ENCODE data around the gene C15orf40.

DNA sequence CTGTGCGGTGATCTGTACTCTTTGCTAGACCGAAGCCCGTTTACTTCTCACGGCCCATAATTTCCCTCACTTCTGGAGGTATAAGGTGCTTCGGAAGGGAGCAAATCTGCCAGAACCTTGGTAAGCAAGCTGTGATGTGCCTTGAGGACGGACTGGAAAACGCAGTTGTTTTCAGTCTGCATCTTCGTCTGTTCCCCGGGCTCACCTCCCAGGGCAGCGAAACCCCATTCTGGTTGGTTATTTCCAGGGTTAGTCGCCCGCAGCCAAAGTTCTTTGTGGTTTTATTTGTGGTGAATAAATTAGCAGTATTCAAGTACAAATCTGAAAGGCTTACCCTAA is 25.0 kb downstream of the C15orf40 start:
- no peak for TF ChIP-seq POLR2A (IDR thresholded peaks at IDR 0.05)
- TF ChIP-seq, protein P1, sequence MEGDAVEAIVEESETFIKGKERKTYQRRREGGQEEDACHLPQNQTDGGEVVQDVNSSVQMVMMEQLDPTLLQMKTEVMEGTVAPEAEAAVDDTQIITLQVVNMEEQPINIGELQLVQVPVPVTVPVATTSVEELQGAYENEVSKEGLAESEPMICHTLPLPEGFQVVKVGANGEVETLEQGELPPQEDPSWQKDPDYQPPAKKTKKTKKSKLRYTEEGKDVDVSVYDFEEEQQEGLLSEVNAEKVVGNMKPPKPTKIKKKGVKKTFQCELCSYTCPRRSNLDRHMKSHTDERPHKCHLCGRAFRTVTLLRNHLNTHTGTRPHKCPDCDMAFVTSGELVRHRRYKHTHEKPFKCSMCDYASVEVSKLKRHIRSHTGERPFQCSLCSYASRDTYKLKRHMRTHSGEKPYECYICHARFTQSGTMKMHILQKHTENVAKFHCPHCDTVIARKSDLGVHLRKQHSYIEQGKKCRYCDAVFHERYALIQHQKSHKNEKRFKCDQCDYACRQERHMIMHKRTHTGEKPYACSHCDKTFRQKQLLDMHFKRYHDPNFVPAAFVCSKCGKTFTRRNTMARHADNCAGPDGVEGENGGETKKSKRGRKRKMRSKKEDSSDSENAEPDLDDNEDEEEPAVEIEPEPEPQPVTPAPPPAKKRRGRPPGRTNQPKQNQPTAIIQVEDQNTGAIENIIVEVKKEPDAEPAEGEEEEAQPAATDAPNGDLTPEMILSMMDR (IDR thresholded peaks at IDR 0.05): no peak
